ENCODE results near the gene DEPDC5.

Gene DEPDC5

GRCh38 chr22:31818481-31819392 lies 64.9 kb downstream of the DEPDC5 start:
- TF ChIP-seq CTCF (IDR thresholded peaks at IDR 0.05; ENCODE audit: borderline replicate concordance, insufficient read depth, low read depth, low read length), result no peak

GRCh38 chr22:31820655-31821054 lies 66.8 kb downstream of the DEPDC5 start:
- no peak overlapping the region for H3K4me3 ChIP-seq (ENCODE audit: low read depth, low read length)
- no peak for TF ChIP-seq CTCF (IDR thresholded peaks at IDR 0.05; ENCODE audit: borderline replicate concordance, insufficient read depth, low read depth, low read length)

More at GRCh38 chr22:31818481-31819392, 64.9 kb downstream of the DEPDC5 start:
- H3K4me3 ChIP-seq (ENCODE audit: low read depth, low read length), result no peak overlapping the region

- no peak overlapping the region for H3K4me3 ChIP-seq (ENCODE audit: low read depth, low read length)
- TF ChIP-seq CTCF (IDR thresholded peaks at IDR 0.05; ENCODE audit: borderline replicate concordance, insufficient read depth, low read depth, low read length), result no peak
Measured at GRCh38 chr22:31821572-31821971, 67.8 kb downstream of the DEPDC5 start.

DNA sequence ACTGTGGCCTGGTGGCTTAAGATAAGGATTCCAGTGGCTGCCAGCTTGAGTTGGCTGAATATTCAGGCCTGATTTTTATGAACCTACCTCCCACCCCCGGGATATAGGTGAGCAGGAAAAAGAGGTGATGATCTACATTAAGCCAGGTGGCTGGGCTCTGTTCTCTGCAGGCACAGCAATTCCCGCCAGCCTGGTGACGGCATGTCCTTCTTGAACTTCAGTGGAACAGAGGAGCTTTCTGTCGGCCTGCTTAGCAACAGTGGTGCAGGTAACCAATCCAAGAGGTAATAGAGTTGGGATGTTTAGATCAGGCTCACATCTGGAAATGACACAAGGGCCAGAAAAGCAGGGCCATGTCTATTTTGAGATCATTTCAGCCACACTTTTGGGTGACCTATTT lies 68.7 kb downstream of the DEPDC5 start:
- no peak overlapping the region for H3K4me3 ChIP-seq (ENCODE audit: low read depth, low read length)
- no peak for TF ChIP-seq CTCF (IDR thresholded peaks at IDR 0.05; ENCODE audit: borderline replicate concordance, insufficient read depth, low read depth, low read length)

GRCh38 chr22:31825513-31825912 lies 71.7 kb downstream of the DEPDC5 start:
- H3K4me3 ChIP-seq (ENCODE audit: low read depth, low read length), result no peak overlapping the region
- TF ChIP-seq CTCF (IDR thresholded peaks at IDR 0.05; ENCODE audit: borderline replicate concordance, insufficient read depth, low read depth, low read length), result no peak

DNA sequence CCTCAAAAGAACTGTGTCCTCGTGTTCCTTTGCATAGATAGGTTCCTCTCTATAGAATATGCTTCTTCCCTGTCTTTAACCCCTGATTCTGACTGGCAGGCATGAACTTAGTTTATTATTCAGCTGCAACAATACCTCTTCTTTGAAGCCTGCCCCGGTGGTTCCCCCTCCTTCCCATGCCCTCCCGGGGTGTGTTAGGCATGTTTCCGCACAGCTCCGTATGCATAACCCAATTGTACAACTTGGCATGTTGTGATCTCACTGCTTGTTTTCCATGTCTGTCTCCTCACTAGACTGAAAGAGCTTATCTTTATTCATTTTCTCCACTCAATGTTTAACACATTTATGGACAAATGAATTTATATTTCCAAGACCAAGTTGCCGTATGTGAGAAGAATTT lies 72.6 kb downstream of the DEPDC5 start:
- no peak for TF ChIP-seq CTCF (IDR thresholded peaks at IDR 0.05; ENCODE audit: borderline replicate concordance, insufficient read depth, low read depth, low read length)
- H3K4me3 ChIP-seq (ENCODE audit: low read depth, low read length), result no peak overlapping the region

- H3K4me3 ChIP-seq (ENCODE audit: low read depth, low read length), result no peak overlapping the region
Measured at GRCh38 chr22:31828739-31829138, 74.9 kb downstream of the DEPDC5 start.

More at GRCh38 chr22:31828739-31829138, 74.9 kb downstream of the DEPDC5 start:
- no peak for TF ChIP-seq CTCF (IDR thresholded peaks at IDR 0.05; ENCODE audit: borderline replicate concordance, insufficient read depth, low read depth, low read length)

Data from GM12875 (cell line).